Thyroid gland (tissue), 4 donors: ENCODE data around the gene CIB1. TPM values are rescaled to one million over a fixed set of nuclear protein-coding genes. Genes with fewer than 3 reads are reported as not detected.

Experiments used
- DNase-seq, 2 donors: peaks; one replicate each; pipeline ENCODE4 v3.0.0-alpha.2; 2019
- H3K27ac ChIP-seq, 3 donors: fragments of 200-600 bp; sonication (generic); 1 replicate in 2 of 3; 2 replicates in 1 of 3; pipeline ENCODE4 v1.5.1; 2016 to 2019; ENCODE audit warnings: mild to moderate bottlenecking in 1 of 3, moderate library complexity in 1 of 3
- H3K27me3 ChIP-seq: fragments of 200-600 bp; sonication (generic); one replicate; pipeline ENCODE4 v1.5.1; 2019
- H3K36me3 ChIP-seq, 2 donors: fragments of 200-600 bp; sonication (generic); one replicate each; pipeline ENCODE4 v1.5.1; 2016 to 2019
- H3K4me1 ChIP-seq, 2 donors: fragments of 200-600 bp; sonication (generic); one replicate each; pipeline ENCODE4 v1.5.1; 2017 to 2019
- H3K4me3 ChIP-seq, 3 donors: fragments of 200-600 bp; sonication (generic); replicated peaks in 1 of 3; 1 replicate in 2 of 3; 2 replicates in 1 of 3; pipeline ENCODE4 v1.5.1; 2016; ENCODE audit warnings: mild to moderate bottlenecking in 1 of 3
- H3K9me3 ChIP-seq: fragments of 200-600 bp; sonication (generic); one replicate; pipeline ENCODE4 v1.5.1; 2017
- POLR2A ChIP-seq, 2 donors: fragments of 450-650 bp; IDR thresholded peaks; one replicate each; pipeline ENCODE4 v1.6.1; 2017; ENCODE audit warnings: antibody characterized with exemption in 2 of 2, mild to moderate bottlenecking in 2 of 2, moderate library complexity in 1 of 2
- WGBS, 2 donors: methylation state at CpG; one replicate each; pipeline ENCODE4 v1.1.5; 2017; 5-methylcytosine and 5-hydroxymethylcytosine counted together
- intact Hi-C: fragments of 100-400 bp; cut with DNase I; formaldehyde crosslinking; loops from one replicate; pipeline ENCODE4 v1.15.1; 2023
- total RNA-seq, 4 donors: library from RNA; depleted of rRNA; stranded (reverse); fragments of >200 nt; gene quantifications; one replicate each; pipeline ENCODE4 v1.2.3, GENCODE V29; 2016
- TF ChIP-seq, protein P1 (sequence below), 6 experiments: fragments of 200-600 bp in 3 of 6; fragments of 450-650 bp in 3 of 6; sonication (generic) in 3 of 6; IDR thresholded peaks; one replicate each; pipeline ENCODE4 v1.5.1; 2016 to 2019; ENCODE audit warnings: antibody characterized with exemption in 6 of 6, mild to moderate bottlenecking in 2 of 6, inconsistent platforms in 1 of 6, moderate library complexity in 1 of 6

Gene CIB1
- total RNA-seq, 4 donors from 2014 or later: 24.3 to 90.0 (median 30.8) TPM

DNA sequence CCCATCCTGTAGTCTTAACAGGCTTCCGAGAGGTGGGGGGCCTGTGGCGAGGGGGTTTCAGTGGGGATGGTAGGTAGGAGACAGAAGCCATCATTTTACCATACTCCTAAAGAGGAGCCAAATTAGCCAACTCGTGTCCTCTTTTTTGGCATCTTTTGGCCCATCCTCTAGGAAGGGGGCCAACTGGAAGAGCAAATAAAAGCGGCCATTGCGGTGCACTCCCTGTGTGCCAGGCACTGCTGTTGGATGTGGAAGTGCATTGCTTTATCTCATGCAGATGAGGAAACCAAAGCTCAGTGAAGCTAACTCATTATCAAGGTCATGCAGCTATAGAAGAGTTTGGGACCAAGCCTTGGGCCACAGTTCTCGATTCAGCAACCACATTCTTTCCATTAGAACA is 26.5 kb downstream of the CIB1 start:
- TF ChIP-seq POLR2A (IDR thresholded peaks at IDR 0.05): no peak
- TF ChIP-seq, protein P1, sequence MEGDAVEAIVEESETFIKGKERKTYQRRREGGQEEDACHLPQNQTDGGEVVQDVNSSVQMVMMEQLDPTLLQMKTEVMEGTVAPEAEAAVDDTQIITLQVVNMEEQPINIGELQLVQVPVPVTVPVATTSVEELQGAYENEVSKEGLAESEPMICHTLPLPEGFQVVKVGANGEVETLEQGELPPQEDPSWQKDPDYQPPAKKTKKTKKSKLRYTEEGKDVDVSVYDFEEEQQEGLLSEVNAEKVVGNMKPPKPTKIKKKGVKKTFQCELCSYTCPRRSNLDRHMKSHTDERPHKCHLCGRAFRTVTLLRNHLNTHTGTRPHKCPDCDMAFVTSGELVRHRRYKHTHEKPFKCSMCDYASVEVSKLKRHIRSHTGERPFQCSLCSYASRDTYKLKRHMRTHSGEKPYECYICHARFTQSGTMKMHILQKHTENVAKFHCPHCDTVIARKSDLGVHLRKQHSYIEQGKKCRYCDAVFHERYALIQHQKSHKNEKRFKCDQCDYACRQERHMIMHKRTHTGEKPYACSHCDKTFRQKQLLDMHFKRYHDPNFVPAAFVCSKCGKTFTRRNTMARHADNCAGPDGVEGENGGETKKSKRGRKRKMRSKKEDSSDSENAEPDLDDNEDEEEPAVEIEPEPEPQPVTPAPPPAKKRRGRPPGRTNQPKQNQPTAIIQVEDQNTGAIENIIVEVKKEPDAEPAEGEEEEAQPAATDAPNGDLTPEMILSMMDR (IDR thresholded peaks at IDR 0.05): no peak
- no peaks in the 10 kb centered on the region for H3K36me3 ChIP-seq
- no peak overlapping the region for H3K27ac ChIP-seq
- no peaks in the 10 kb centered on the region for H3K9me3 ChIP-seq
- intact Hi-C loops: no loop called here
- no peak overlapping the region for H3K4me3 ChIP-seq
- H3K27me3 ChIP-seq: no peaks in the 10 kb centered on the region
- H3K4me1 ChIP-seq: peaks cover 52 to 66% of the 10 kb centered on the region in 2 donors
- no peak for DNase-seq
- WGBS, 2 donors: 94 to 96% methylated on average over 6 of the region's 6 CpGs

DNA sequence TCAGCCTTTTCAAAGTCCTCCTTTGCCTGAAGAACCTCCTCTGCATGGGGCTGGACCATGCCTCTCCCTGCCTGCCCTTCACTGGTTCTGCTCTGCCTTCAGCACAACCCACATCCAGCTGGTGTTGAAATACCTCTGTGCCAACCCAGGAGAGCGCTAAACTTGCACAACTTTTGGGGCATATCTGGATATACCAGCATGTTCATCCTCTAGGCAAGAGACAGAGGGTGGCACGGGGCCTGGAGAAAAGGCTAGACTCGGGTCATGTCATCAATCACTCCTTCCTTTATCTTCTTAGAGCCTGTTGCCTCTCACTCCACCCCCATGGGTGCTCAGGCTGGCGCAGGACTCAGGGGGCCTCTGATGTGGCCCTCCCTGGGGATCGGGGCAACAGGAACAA is 27.9 kb downstream of the CIB1 start:
- H3K9me3 ChIP-seq: no peaks in the 10 kb centered on the region
- WGBS, 2 donors: 87 to 94% methylated on average over 5 of the region's 5 CpGs
- H3K27ac ChIP-seq: no peak overlapping the region
- TF ChIP-seq, protein P1 (IDR thresholded peaks at IDR 0.05): no peak
- no peak for TF ChIP-seq POLR2A (IDR thresholded peaks at IDR 0.05)
- H3K4me3 ChIP-seq: no peak overlapping the region
- DNase-seq: no peak
- no peaks in the 10 kb centered on the region for H3K36me3 ChIP-seq
- intact Hi-C loops: no loop called here
- H3K27me3 ChIP-seq: no peaks in the 10 kb centered on the region
- H3K4me1 ChIP-seq: peaks cover 43 to 59% of the 10 kb centered on the region in 2 donors

DNA sequence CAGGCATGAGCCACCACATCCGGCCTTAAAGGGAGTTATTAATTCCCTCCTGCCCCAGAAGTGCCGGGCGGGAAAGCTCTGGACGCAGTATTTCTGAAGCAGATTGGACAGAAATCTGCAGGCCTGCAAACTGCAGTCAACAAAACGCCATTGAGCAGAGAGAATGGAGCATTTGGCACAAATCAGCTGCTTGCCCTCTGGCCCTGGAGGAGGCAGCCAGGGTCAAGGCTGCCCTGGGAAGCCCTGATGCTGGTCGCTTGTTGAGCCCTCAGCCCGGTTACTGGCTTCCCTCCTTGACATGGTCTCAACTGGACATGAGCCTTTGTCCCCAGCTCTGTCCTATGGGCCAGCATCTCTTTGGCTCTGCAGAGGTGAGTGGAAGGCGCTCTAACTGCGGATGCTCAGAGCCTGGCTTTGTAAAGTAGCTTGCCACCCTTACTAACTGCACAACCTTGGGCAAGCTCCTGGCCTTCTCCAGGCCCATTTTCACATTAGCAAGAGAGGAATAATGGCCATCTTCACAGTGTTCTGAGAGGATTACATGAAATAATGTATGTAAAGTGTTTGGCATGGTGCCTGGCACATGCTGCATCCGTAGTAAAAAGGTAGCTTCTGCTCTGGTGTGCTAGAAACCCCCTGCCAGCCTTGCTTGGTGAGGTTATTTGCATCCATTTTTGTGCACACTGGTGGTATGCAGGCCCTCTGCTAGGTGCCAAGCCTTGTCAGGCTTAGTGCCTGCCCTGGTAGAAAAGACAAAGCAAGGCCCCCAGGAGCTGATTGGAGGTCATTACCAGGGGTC is 28.5 kb downstream of the CIB1 start:
- 85 to 94% methylated on average over 8 to 10 of the region's 10 CpGs for WGBS, 2 donors
- no peaks in the 10 kb centered on the region for H3K9me3 ChIP-seq
- no peak overlapping the region for H3K27ac ChIP-seq
- no peak for TF ChIP-seq POLR2A (IDR thresholded peaks at IDR 0.05)
- intact Hi-C loops: no loop called here
- no peaks in the 10 kb centered on the region for H3K27me3 ChIP-seq
- H3K4me1 ChIP-seq: peaks cover 42 to 59% of the 10 kb centered on the region in 2 donors
- DNase-seq: no peak
- H3K36me3 ChIP-seq: no peaks in the 10 kb centered on the region
- no peak overlapping the region for H3K4me3 ChIP-seq

DNA sequence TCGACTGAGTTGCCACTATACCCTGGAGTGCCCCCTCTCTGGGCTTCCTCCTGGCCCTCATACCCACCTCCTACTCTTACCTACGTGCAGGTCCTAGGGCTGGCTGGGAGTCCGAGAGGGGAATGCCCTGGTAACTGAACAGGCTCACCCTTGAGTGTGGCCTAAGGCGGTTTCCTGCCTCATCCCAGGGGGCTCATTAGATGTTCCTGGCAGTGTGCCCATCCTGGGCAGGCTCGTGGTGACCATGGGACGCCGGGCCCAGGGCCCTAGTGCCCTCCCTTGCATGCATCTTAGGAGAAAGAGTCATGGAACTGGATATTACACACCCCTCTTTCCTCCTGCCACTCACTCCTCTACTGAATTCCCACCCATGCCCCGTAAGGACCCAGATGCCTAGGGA is 29.8 kb downstream of the CIB1 start:
- TF ChIP-seq POLR2A (IDR thresholded peaks at IDR 0.05): no peak
- TF ChIP-seq, protein P1 (IDR thresholded peaks at IDR 0.05): no peak
- peaks cover 35 to 48% of the 10 kb centered on the region in 2 donors for H3K4me1 ChIP-seq
- H3K36me3 ChIP-seq: no peaks in the 10 kb centered on the region
- no peaks in the 10 kb centered on the region for H3K27me3 ChIP-seq
- H3K27ac ChIP-seq: peak overlapping the region in 2 of 3 donors; percentile 20 to 26
- WGBS, 2 donors: 45 to 50% methylated on average over 5 of the region's 8 CpGs
- DNase-seq: peak; percentile 59 to 71
- no peaks in the 10 kb centered on the region for H3K9me3 ChIP-seq
- H3K4me3 ChIP-seq: no peak overlapping the region
- intact Hi-C loops: no loop called here

DNA sequence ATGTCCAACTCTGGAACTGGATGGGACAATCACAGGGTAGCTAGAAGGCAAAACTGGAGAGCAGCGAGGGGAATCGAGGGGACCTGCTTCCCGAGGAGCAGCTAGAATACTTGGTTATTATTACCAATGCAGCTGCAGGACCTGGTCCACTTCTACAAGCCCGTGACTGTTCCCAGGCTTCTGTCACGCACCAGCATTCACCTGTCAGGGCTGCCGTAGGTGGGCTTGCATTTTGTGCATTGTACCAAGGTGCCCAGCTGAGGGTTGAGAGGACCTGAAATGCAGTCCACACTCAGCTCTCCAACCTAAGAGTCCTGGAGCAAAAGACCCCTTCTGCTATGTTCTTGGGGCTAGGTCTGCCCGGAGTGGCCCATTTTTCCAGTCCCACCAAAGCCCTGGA is 30.3 kb downstream of the CIB1 start:
- peaks cover 34 to 44% of the 10 kb centered on the region in 2 donors for H3K4me1 ChIP-seq
- 81 to 84% methylated on average over 7 of the region's 7 CpGs for WGBS, 2 donors
- no peaks in the 10 kb centered on the region for H3K27me3 ChIP-seq
- H3K9me3 ChIP-seq: no peaks in the 10 kb centered on the region
- no peak overlapping the region for H3K4me3 ChIP-seq
- no peak for DNase-seq
- intact Hi-C loops: no loop called here
- no peak for TF ChIP-seq POLR2A (IDR thresholded peaks at IDR 0.05)
- TF ChIP-seq, protein P1 (IDR thresholded peaks at IDR 0.05): no peak
- H3K36me3 ChIP-seq: no peaks in the 10 kb centered on the region
- H3K27ac ChIP-seq: peak overlapping the region in 1 of 3 donors; percentile 20
